ENCODE results near the gene PURA.
A peak's percentile ranks its signal among the peaks of the same experiment; 100 is the strongest.

Gene PURA

DNA sequence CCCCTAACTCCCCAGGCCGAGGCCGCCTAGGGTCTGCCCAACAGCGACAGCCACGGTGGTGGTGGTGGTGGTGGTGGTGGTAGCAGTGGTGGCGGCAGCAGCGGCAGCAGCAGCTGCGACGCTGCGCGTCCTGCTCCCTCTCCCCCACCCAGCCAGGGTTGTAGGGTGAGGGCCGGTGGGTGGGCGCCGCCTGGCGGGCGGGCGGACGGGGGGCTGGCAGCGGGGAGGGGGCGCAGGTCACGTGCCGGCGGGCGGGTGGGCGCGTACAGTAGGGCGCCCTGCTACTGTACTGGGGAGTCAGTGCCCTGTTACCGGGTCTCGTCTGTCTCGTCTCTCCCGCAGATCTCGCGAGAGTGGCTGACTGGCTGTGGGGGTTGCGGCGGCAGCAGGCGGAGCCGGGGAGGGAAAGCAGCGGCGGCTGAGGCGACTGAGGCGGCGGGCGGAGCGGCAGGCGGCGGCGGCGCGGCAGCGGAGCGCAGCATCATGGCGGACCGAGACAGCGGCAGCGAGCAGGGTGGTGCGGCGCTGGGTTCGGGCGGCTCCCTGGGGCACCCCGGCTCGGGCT is at the start of gene PURA:
Gene PURA (plus strand): TSS at position 411 of the 565 bp plus-strand sequence. CDS start 73 bp downstream, at position 484.
- DNase-seq: peak; percentile 46

- DNase-seq: no peak
These were observed 41.1 kb upstream of the PURA start for GRCh38 chr5:140072812-140073211.

- no peak for DNase-seq
These were observed 40.6 kb upstream of the PURA start for GRCh38 chr5:140073296-140073695.

- DNase-seq: no peak
These were observed 38.5 kb upstream of the PURA start for GRCh38 chr5:140075371-140075770.

GRCh38 chr5:140076142-140076541 is 37.8 kb upstream of the PURA start:
- no peak for DNase-seq

- DNase-seq: no peak
These were observed 37.1 kb upstream of the PURA start for GRCh38 chr5:140076788-140077187.

- no peak for DNase-seq
These were observed 30.8 kb upstream of the PURA start for GRCh38 chr5:140083120-140083519.

GRCh38 chr5:140083650-140084049 is 30.3 kb upstream of the PURA start:
- no peak for DNase-seq

- DNase-seq: no peak
These were observed 29.4 kb upstream of the PURA start for GRCh38 chr5:140084541-140084940.

DNA sequence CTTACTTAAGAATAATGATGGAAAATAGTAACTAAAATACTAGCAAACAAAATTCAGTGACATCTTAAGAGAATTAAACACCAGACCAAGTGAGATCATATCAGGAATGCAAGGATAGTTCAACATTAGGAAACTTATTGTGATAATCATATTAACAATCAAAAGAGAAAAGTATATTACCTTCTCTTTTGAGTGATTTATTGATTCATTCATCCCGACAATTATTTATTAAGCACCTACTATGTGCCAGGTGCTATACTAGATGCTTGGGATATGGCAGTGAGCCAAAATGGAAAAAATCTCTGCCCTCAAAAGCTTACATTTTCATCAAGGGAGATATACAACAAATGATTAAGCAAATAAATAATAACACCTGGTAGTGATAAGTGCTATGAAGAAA is 23.7 kb upstream of the PURA start:
- DNase-seq: no peak

DNA sequence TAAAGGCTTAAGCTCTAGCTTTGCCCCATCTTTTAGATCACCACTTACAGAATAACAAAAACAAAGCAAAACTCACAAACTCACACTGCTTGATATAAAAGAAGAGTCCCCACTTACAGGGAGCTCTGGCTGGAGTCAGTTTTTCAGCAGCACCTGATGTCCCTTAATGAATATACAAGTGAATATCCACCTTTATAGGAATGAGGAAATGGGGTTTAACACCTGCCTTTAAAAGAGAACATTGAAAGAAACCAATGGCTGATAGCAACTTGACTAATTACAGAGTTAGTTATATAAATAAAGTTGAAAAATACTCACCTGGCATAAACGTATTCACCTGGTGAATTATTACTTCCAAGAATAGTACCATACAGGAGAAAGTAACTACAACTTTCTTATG is 20.7 kb upstream of the PURA start:
- DNase-seq: no peak

DNA sequence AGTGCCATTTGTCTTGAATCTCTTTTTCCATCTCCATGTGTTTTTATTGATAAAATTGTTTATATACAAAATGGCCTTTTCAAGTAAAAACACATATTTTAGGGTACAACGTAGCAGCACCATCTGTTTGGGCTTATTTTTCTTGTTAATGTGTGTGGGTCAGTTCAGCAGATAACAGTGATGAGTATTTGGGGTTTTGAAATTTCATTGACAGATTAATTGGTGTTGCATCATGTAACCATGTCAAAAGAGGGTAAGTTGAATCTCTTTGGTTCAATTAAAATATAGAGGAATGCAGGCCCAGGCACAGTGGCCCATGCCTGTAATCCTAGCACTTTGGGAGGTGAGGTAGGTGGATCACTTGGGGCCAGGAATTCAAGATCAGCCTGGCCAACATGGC is 20.0 kb upstream of the PURA start:
- DNase-seq: no peak

- DNase-seq: no peak
These were observed 19.0 kb upstream of the PURA start for GRCh38 chr5:140094889-140095288.

DNA sequence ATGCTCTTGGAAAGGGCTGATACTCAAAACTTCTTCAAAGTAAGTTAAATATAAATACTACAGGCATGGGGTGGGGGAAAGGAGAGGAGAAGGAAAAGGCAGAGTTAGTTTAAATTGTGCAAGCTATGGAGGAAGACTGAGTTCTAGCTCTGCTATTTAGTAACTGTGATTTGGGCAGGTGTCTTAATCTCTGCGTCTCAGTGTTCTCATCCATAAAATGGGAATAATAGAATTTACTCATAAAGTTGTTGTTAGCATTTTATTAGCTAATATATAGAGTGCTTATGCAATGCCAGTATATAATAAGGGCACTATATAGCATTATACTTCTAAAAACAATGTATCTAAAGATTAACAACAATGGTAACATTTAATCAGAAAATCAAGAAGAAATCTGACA is 12.7 kb upstream of the PURA start:
- DNase-seq: no peak

DNA sequence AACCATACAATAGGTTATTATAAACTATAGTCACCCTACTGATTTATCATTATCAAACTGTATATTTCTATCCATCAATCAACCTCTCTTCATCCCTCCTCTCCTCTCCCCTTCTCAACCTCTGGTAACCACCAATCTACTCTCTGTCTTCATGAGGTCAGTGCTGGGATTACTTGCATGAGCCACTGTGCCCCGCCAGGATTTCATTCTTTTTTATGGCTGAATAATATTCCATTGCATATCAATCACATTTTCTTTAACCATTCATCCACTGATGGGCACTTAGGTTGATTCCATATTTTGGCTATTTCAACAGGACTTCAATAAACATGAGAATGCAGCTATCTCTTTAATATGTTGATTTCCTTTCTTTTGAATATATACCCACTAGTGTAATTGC is 10.8 kb upstream of the PURA start:
- DNase-seq: no peak

DNA sequence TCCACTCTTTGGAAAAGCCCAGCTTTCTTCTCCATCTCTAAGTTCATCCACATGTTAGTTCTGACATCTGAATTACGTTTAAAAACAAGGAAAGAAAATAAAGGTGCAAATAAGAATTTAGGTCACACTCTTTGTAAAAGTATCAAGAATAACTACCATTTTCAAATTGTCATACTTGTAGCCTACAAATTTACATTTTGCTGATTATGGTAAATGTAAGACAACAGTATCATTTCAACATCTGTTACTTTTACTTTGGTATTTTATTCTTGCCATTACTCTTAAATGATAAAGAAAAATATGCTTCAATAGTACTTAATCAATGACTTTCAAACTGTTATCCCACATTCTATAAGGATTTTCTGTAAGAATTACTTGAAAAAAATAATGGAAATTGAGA is 9.8 kb upstream of the PURA start:
- no peak for DNase-seq

GRCh38 chr5:140106101-140106500 is 7.8 kb upstream of the PURA start:
- DNase-seq: no peak

DNA sequence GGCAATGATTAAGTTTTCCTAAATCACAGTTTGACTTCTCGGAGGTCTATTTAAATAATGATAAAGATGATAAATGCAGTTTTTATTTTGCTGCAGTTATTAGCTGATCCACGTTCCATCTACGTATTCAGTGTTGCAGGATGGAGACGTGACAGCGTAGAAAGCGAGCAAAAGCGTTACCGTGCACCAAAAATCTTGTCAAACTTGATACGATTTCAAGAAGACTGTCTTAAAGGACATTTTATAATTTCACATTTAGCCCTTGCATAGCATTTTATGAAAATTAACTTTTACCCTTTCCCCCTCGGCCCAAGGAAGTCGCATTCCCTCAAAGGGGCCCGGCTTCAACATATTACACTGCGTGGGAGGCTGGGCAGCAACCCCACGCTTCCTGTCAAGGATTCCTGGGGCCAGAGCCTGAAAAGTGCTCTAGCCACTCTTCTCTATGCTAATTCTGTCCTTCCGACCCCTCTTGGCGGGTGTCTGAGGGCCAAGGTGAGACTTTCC is 7.1 kb upstream of the PURA start:
- no peak for DNase-seq

DNA sequence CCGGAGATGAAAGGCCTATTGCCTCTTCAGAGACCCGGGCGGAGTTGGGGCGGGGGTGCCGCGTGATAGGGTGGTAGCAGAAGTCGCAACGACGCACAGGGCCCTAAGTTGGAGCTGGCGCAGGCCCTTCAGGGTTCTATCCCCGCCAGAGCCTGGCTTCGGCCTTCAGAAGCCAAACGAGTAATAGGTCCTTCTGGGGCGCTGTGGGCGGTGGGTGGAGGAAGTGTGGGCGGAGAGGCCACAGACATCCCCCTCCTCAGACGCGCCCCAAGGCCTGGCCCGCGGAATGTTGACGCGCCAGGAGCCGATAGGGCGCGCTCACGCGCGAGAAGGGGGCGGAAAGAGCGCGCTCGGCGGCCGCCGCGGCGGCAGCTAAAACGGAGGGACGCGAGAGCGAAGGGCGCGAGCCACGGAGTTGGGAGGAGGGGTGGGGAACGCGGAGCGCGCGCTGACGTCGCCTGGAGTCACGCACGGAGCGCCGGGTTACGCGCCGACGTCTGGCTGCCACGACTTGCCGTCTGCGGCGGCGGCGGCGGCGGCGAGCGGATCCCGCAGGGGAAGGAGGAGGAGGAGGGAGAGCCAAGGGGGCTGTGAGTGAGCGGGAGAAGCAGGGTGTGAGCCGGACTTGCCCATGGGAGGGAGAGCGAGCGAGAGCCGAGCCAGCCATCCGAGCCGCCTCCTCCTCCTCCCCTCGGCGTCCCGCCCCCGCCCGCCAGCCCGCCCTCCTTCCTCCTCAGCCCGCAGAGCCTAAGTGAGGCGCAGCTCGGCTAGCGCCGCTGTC is 6.4 kb upstream of the PURA start:
- DNase-seq: peak; percentile 61

- no peak for DNase-seq
These were observed 5.6 kb upstream of the PURA start for GRCh38 chr5:140108093-140109017.

- no peak for DNase-seq
These were observed 4.7 kb upstream of the PURA start for GRCh38 chr5:140109018-140109758.

DNA sequence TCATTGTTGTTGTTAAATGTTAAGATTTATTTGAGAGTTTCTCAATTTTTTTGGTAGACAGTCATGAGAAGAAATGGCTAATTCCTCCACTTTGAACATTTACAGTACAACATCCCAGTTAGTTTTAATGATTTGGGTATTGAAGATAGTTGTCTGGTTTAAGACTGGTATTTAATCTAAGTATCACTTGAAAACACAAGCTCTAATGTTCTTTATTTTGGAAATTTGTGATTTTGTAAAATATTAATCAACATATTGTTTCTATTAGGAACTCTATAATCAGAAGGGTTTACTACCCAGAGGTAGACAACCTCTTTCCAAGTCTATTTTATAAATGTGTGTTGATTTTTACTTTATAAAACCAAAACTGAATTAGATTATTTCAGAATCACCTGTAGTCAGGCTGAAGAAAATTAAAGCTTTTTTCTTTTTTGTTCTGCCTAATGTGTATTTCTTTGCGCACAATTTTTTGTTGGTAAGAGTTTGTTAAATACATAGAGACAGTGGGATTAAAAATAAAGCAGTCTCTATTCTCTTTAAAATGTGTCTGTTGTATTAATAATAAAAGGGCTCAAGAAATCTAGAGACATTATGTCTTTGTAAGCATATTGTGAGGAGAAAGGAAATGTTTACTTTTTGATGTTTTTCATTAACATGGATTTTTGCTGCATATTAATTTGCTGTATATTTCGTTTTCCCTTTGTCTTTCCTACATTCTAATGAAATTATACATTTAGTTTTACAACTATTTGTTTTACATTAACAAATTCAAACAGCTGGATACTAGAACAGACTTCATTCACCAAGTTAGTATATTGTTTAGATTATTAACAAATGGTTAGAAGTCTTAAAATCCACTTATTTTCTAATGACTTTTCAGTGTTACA is 3.9 kb upstream of the PURA start:
- no peak for DNase-seq
